NCI-H1092 (cell line): ENCODE measurements around the gene NCKAP5.

Experiments used
- DNase-seq: peaks from one replicate; lab custom pipeline; 2025; lab: John Stamatoyannopoulos, UW

Gene NCKAP5

DNA sequence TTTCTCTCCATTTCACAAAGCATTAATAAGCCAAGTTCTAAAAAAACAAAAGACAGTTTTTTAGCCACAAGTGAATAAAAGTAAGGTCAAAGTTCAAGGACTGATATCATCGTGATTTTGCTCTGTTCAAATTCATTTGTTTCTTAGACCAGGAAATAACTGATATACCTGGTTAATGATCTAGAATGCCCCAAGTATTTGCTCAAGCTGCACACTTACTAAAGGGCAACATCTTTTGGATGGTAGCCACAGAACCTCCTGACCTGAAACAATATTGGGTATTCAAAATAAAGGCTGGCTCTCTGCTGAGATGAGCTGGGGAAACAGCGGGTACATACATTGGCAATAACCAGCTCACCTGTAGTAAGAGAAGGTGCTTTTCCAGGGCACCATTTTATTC is 583.5 kb downstream of the NCKAP5 start:
- DNase-seq: no peak

DNA sequence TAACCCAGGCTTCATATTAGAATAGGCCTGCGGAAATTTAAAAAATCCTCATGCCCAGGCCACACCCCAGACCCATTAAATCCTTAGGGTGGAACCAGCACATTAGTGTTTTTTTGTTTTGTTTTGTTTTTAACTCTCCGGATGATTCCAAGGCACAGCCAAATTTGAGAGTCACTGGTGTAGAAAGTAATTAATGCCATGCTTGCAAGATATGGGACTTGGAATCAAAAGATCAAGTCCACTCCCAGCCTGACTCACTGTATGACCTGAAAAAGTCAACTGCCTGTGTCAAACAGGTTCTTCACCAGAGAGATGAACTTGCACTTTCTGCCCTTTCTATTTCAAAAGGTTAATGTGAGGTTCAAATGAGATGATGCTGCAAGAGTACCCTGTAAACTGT is 588.0 kb downstream of the NCKAP5 start:
- DNase-seq: no peak

DNA sequence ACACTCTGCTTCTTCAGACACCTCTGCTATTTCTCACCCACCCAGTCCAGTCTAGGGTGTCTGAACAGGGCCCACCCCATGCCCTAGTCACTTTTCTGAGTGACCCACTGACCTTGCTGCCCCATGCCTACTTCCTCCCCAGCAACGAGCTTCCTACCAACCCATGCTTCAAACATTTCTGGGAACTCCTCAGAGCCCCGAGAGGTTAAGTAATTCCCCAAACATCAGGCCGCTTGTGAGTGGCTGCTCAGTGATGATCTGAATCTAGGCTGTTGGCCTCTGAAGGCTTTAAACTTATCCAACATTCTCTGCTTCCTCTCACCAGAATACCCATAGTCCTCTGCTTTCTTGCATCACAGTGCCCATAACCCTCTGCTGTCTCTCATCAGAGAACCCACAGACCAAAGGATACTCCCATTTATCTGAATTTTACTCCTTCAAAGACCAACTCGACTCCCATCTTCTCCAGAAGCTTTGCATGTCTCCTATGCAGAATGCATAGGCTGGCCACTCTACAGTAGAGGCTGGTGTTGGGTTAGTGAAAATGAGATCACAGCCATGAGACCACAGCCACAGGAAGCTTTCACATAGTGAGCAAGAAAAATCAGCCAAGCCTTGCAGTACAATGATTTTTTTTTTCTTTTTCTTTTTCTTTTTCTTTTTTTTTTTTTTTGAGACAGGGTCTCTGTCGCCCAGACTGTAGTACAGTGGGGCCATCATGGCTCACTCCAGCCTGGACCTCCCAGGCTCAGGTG is 588.7 kb downstream of the NCKAP5 start:
- DNase-seq: no peak

DNA sequence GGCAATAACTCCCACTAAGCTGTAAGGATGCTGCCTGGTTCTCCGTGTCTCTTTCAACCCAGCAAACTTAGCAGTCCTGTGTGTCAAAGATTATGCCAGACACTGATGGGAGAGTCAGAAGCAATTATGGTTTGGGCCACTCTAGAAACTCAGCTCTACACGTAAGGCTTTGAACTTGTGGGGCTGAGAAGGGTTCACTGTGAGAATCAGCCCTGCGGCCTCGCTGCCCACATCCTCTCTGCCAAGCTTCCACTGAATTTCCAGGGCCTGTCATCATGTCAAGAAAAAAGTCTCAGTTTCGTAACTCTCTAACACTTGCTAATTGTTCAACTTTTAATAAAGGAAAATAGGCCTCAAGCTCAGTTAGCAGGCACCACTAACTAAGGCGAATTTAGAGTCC is 589.4 kb downstream of the NCKAP5 start:
- DNase-seq: no peak

DNA sequence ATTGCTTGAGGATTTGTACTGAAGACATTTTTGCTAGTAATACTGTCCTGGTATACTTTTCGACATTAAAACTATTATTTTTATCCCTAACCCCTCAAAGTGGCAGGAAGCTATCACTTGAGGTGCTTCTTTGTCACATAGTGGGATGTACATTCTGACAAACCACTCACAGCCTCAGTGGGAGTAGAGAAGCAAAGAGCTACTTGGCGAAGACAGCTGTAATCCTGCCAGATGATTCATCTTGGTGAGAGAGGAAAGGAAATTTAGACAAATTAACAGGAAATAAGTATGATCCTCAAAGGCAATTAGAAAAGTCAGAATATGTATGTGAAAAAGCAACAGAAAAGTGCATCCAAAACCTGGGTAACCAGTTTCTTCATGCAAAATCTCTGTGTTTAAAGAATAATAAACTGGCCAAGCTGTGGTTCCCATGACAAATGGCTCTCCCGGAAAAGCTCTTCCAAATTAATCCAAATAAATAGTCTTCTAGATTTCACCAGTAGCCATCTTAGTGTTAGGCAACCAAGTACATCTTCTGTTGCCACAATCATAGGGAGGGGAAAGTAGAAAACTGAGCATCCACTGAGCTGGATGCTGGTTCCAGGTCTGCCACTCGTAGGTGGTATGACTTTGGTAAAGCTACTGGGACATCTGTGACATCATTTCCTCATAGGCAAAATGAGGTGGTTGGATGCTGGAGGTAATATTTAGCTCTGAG is 590.3 kb downstream of the NCKAP5 start:
- no peak for DNase-seq

DNA sequence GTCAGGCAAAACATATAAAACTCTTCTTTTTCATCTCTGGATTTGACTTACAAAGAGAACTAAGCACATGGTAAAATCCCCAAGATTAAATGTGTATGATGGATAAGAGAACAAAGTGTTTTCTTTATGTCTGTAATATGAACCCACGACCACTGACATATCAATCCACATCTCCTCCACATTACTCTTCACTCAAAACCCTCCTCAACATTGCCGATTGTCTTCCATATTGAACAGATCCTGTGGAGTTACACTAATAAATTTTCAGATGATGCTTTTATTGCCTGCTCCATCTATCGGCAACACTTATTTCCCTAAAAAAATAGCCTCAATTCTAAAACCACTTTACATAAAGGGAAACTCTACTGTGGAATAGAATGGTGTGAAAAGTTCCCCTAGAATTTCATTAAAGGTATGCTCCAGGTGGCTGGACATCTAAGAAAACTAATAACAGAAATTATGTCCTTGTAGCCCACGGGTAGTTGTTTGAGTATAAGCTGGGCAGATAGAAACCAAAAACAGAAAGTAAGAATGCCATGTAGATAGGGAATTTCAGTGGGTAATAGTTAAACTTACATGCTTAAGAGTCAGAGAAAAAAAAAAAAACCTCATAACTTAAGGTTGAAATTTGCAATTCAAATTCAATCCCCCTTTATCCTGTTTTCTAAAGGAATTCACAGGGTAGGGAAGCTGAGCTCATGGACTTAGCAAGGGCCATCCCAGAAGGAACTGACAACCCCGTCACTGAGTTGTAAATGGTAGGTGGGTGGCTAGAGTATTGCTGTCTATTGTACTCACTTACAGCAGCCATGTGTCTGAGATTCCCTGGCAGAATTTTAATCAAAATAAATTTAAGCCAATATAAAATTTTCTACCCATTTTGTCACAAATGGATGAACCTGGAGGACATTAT is 592.8 kb downstream of the NCKAP5 start:
- no peak for DNase-seq

DNA sequence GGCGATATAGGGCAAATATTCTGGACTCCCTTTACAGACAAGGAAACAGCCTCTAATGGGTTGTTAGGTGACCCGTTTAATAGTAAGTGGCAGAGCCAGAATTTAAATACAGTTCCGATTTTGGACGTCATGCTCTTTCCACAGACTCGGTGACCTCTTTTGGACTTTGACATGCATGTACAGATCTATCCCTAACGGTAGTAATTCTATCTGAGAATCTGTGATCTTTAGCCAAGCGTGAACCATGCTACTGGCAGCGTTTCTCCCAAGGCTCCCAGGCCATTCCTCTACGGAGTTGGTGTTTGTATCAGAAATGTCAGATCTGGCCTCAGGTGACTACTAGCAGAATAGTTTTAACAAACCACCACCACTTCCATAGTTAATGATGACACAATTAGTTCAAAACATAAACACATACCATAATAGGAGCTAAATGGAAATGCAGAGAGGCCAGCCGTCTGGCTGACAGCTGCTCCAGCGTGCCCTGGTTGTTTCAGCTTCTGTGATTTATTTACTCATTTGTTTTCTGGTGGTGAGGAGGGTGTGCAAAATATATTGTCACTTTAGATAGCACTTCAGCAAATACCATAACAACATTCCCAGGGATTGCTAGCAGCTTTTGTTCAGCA is 593.7 kb downstream of the NCKAP5 start:
- DNase-seq: no peak

DNA sequence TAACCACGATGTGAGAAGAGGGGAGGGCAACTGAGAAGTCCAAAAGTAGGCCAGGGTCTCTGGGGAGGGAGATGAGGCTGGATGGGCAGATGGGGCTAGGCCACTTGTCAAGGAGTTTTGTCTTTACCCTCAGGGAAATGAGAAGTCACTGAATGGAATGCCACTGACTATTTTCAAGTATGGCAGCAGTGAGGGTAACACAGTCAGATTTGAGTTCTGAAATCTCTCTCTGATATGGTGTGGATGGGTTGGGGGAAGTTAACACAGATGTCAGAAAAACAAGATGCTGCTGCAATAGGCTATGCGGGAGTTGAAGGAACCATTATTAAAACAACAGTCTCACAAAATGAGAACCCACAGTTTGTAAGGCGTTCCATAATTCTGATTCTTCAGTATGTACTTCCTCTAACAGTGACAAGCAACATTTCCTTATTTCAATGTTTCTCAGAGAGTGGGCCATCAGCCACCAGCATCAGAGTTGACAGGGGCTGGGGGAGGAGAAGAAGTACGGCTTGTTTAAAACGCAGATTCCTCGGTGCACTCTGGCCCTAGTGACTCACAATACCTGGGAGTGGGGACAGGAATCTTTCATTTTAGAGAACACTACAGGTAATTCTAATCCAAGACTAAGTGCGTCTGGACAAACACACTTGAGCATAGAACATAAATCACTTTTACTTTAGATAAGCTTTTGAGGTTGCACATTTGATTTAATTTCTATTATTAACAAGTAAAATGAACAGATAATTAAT is 596.8 kb downstream of the NCKAP5 start:
- no peak for DNase-seq

DNA sequence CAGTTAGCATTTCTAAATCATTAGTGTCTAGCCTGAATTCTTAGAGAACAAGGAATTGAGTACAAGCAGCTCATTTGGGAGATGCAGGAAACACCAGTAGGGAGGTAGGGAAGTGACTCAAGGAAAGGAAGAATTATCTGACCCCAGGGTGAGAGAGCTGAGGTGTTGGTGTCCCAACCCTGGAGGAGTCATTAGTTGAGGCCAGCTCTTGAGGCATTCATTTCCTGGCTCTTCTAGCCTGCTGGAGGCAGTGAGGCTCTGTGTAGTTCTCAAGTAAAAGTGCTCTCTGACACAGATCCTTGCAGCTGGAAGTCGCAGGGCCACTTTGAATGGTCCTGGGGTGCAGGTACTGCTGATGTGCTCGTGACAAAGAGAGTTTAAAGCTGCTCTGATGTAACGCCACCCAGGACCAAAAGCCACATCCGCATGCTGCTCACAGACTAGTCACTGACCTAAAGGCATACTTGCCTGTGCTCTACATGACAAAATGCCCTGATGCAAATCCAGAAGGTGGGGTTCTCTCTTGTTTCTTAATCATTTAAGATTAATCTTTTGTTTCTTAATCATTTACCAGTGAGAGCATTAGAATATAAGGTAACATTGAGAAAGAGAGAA is 598.8 kb downstream of the NCKAP5 start:
- no peak for DNase-seq

DNA sequence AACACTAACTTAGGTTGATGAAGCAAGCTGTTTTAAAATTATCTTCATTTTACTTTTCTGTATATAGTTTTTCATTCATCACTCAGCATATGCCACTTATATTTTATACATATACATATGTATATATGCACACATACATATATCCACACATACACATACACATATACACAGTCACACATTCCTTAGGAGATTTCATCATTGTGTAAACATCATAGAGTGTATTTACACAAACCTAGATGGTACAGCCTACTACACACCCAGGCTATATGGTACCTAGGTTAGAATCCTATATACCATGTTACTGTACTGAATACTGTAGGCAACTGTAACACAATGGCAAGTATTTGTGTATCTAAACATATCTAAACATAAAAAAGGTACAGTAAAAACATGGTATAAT is 602.8 kb downstream of the NCKAP5 start:
- no peak for DNase-seq

DNA sequence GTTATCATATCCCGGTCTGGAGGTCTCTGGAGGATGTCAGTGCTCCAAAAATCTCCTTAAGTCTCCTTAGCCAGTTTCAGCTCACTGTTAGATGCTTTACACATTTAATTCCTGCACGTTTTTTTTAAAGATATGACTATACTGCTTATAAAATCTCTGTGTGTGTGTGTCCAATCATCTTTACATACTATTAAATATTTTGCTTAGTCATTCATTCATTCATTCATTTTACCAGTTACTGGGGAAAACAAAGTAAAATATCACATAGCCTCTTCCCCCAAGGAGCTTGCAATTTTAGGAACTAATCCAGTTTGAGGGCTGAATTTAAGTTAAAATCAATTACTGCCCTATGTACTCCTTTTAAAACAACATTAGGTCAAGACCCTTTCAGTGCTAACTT is 605.1 kb downstream of the NCKAP5 start:
- no peak for DNase-seq

DNA sequence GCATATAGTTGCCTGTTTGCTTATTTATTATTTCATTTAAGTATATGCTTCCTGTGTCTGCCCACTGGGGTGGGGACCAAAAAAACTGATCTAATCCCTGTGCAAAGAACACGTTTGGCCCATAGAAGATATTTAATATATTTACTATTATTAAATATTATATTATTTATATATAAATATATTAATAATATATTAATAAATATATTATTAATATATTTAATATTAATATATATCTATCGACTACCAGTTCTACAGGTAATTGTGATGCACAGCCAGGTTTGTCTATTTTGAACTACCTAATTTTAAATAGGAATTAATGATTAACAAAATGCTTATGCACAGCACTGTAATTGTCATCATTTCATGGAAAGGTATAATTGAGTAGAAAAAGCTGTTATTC is 609.4 kb downstream of the NCKAP5 start:
- DNase-seq: no peak

DNA sequence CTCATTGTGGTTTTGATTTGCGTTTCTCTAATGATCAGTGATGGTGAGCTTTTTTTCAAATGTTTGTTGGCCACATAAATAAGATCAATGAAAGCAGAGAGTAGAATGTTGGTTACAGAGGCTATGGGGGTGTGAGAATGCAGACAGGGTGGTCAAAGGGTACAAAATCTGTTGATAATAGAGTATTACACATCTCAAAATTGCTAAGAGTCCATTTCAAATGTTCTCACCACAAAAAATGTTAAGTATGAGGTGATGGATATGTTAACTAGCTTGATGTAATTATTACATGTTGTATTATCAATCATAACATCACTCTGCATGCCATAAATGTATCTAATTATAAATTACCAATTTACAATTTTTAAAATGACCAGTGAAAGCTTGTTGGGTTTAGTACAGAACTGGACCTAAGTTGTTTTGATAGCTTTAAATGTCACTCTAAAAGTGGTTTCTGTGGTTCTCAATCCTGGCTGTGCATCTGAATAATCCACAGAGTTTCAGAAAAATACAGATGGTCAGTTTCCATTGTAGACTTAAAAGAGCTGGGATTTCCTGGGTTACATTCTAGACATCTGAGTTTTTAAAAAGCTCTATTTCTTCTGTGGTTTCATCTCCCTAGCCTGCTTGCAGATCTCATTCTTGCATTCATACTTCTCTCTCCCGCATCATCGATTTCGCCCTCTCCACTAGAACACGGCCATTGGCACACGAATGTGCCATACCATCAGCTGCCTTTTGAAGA is 612.2 kb downstream of the NCKAP5 start:
- no peak for DNase-seq

DNA sequence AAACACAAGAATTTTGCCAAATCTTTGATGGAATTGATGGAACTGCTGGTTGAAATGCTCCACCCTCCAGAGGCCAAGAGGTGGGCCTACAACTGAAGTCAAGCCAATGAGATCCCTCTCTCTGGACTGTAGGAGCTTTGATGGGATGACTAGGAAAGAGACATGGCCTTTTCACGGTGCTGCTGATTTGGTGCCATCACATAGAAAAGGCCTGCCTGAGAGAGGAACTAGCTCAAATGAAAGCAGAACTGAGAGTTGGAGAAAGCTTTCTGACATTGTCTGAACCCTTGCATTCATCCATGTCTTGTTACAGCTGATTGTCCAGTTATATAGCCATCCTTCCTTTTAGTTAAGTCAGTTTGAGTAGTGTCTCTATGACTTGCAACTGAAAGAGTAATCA is 614.5 kb downstream of the NCKAP5 start:
- no peak for DNase-seq

DNA sequence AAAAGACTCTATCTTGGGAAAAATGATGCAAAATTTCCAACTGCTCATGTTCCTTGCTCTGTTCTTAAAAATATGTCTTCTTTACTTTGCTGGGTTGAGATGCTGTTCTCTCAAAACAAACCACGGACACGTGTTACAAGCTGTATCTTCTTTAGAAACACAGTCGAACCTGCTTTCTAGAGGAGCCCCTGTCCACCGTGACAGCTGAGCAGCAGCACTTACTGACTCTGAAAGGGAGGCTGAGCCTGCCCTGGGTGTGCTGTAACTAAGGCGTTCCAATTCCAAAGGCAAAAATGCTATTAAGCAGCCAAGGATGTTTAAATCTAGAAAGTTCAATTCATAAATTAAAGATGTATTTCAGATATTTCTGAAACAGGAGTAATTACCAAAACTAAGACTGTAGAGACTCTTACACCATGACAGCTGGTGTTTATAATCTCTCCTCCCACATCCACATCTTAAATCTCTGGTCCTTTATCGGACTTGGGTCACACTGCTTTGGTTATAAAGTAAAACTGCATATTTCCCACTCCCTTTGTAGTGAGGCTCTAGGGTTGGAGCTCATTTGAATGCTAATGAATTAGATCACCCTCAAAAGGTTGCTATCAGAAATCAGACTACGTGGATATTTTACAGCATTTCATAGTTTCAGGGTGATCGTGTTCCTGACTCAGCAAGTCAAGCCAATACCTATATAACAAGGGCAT is 617.1 kb downstream of the NCKAP5 start:
- DNase-seq: no peak

DNA sequence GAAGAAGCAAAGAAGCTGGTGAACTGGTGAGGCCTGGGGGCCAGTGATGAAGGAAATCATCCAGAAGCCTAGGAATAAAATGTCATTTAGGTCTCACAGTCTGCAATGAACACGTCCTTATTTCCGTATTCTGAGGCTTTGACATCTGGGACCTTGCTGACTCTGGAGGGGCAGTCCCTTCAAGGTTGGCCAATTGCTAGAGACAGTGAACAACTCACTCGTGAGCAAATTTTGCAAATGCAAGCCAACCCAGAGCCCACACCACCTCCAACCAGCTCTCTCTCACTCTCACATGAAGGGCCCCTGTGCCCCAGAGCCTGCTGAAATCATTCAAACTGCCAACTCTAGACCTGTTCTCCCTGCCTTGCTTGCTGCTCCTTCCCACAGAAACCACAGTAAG is 619.2 kb downstream of the NCKAP5 start:
- DNase-seq: no peak

DNA sequence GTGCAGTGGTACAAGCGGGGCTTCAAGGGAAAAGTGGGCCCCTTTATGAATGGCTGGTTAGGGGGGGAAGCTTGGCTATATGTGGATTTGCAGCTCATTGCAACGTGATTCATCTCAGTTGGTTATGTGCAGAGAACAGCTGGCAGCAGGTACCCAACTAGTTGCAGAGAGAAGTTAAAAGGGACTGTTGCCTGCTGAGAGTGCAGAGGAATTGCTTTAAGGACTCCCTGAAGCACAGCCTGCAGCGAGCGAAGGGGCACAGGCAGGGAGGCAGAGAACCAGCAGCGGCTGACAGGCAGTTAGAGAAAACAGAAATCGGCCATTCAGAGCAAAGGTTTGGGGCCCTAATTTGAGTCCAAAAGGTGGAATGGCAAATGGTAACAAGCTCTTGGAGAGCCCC is 620.1 kb downstream of the NCKAP5 start:
- DNase-seq: no peak

DNA sequence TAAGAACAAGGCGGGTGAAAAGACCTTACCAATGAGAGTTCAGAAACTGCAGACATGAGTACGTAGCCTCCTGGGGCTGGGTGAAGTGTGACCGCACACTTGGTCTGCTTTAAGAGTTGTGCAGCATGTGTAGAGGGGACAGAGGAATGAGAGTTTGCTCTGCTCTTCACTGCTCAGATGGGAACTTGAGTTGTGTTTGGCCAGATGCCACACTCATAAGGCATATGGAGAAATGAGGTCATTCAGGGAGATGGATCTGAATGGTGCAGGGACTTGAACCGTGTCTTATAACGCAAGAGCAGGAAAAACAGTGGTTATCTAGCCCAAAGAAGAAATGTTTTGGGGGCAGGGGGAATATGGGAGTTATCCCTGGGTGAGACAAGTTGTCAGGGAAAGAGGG is 624.4 kb downstream of the NCKAP5 start:
- DNase-seq: no peak

DNA sequence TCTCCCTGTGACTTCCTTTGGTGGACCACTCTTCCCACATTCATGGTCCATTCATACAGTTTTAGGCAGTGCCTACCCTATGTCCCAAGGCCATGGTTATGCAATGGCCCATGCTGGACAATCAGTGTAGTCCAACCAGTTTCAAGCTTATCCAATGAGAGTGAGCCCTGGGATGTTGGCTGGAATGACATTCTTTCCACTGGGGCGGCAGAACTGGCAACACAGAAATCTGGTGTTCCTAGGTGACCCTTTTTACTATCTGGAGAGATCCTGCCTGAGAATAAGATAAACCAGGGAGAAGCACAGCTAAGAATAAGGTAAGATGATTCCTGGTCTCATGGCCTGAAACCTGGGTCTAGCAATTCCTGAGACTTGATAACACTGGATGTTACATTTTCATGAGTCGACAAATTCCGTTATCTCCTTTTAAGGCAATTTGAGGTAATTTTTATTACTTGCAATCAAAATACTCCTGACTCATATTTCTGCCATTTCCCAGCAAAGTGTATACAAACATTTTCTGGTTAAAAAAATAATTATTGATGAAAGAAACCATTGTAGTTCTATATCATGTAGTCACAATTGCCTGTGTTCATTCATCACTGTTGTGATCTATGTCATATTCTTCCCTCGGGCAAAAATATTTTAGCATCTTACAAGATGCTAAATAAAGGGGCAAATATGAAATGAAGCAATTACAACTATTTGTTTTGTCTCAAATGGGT is 626.8 kb downstream of the NCKAP5 start:
- DNase-seq: no peak
